T-helper 2 cell treated with Interferon-gamma antibody and Interleukin-4, amounts not matched to agents 100 ng/mL and 5 ng/mL, for 36 hours (primary cell): ENCODE measurements around the gene TM9SF2. TPM values are rescaled to one million over a fixed set of nuclear protein-coding genes. Genes with fewer than 3 reads are reported as not detected.

ENCODE experiments used
- total RNA-seq: library from RNA; stranded (reverse); gene quantifications from 2 replicates; pipeline ENCODE4 v1.2.3, GENCODE V29; 2022

TM9SF2 gene
- total RNA-seq, 1 donor from 2014 or later: 84.8 TPM

Other genes starting within 250 kb of the TM9SF2 start
- 11.7 and 13.6 TPM in 2 replicates for gene GPR18, start 243.1 kb upstream of the TM9SF2 start, total RNA-seq
- 68.9 and 69.8 TPM in 2 replicates for gene GPR183, start 194.1 kb upstream of the TM9SF2 start, total RNA-seq
- 4.3 and 5.2 TPM in 2 replicates for gene CLYBL, start 105.2 kb downstream of the TM9SF2 start, total RNA-seq